Adrenal gland (tissue), 12 donors: ENCODE measurements around the gene ACOT12. TPM values are rescaled to one million over a fixed set of nuclear protein-coding genes. Genes with fewer than 3 reads are reported as not detected.

Source experiments
- DNase-seq, 7 donors: peaks; one replicate each; pipeline ENCODE4 v3.0.0-alpha.2; 2019 to 2020
- H3K27ac ChIP-seq, 5 donors: fragments of 200-600 bp; sonication (generic) in 4 of 5; 1 replicate in 3 of 5; 2 replicates in 2 of 5; pipeline versions ENCODE4 v1.5.1 to v1.8.0; 2016 to 2020; ENCODE audit warnings: mild to moderate bottlenecking in 1 of 5
- H3K27me3 ChIP-seq: fragments of 200-600 bp; 2 replicates; pipeline ENCODE4 v1.8.0; 2021
- H3K36me3 ChIP-seq, 2 donors: fragments of 200-600 bp; replicated peaks in 1 of 2; 1 replicate in 1 of 2; 2 replicates in 1 of 2; pipeline versions ENCODE4 v1.5.1 to v1.8.0; 2018 to 2022
- H3K4me1 ChIP-seq, 2 donors: fragments of 200-600 bp; replicated peaks in 1 of 2; 1 replicate in 1 of 2; 2 replicates in 1 of 2; pipeline versions ENCODE4 v1.5.1 to v1.8.0; 2018 to 2021
- H3K4me3 ChIP-seq, 4 donors: fragments of 200-600 bp; sonication (generic) in 3 of 4; one replicate each; pipeline ENCODE4 v1.5.1; 2016 to 2018
- H3K9me3 ChIP-seq, 3 donors: fragments of 200-600 bp; sonication (generic) in 1 of 3; replicated peaks in 1 of 3; 1 replicate in 2 of 3; 2 replicates in 1 of 3; pipeline versions ENCODE4 v1.5.1 to v1.8.0; 2016 to 2021
- CTCF ChIP-seq, 6 experiments: fragments of 450-650 bp in 4 of 6; fragments of 200-600 bp in 2 of 6; sonication (generic) in 1 of 6; IDR thresholded peaks; 1 replicate in 5 of 6; 2 replicates in 1 of 6; pipeline versions ENCODE4 v1.5.1 to v1.8.0; 2016 to 2021; ENCODE audit warnings: antibody characterized with exemption in 6 of 6, mild to moderate bottlenecking in 2 of 6, moderate library complexity in 1 of 6
- POLR2A ChIP-seq, 2 donors: fragments of 450-650 bp; IDR thresholded peaks; one replicate each; pipeline ENCODE4 v1.6.1; 2017; ENCODE audit warnings: antibody characterized with exemption in 2 of 2, mild to moderate bottlenecking in 2 of 2, moderate library complexity in 1 of 2
- WGBS, 4 donors: extraction: QIAGEN DNeasy Blood & Tissue Kit in 2 of 4; methylation state at CpG; one replicate each; pipeline versions ENCODE4 v1.1.5 to v1.1.7; 2013 to 2017; 5-methylcytosine and 5-hydroxymethylcytosine counted together
- intact Hi-C, 2 donors: fragments of 100-400 bp; cut with DNase I; formaldehyde crosslinking; loops; one replicate each; pipeline versions ENCODE4 v1.14.1 to v1.15.0; 2022 to 2023
- polyA plus RNA-seq, 3 donors: library from polyadenylated mRNA; stranded (reverse); fragments of 200-250 nt in 2 of 3; fragments of 350-450 nt in 1 of 3; fragmentation: Illumina TruSeq in 1 of 3; extraction: RNeasy Lipid Tissue Mini Kit (QIAGEN cat#74804) in 1 of 3; gene quantifications; one replicate each; pipeline ENCODE4 v1.2.3, GENCODE V29; 2013 to 2014
- total RNA-seq, 9 donors: library from RNA; depleted of rRNA in 4 of 9; stranded (reverse); fragments of >200 nt in 4 of 9; fragments of 120-200 nt in 1 of 9; fragmentation: NEBNext Ultra II Directional in 1 of 9; extraction: Animal tissue kit (Norgen Biotek cat#: 25700) in 1 of 9; gene quantifications; one replicate each; pipeline versions ENCODE4 v1.1.0 to v1.2.4, GENCODE V29; 2013 to 2023
- donor health status: healthy with polysubstance abuse.
- donor health status: Bipolar disorder and iron deficiency.
- donor health status: DM: yes; HTN: yes; CAD: no.
- donor health status: DM: no; HTN: no; CAD: no.
- donor health status: DM: no; HTN: no; CAD: no.
- donor health status: DM: yes; HTN: yes; CAD: no.

The ACOT12 gene
- total and polyA plus RNA-seq, 12 donors, result not detected

- intact Hi-C loops, result no loop called here
- Histone ChIP-seq H3K9me3 (no peaks in the 10 kb centered on the region), H3K27me3 (no peaks in the 10 kb centered on the region), H3K4me3 (no peak overlapping the region), H3K36me3 (peaks cover 0 to 25% of the 10 kb centered on the region in 2 donors), H3K27ac (no peak overlapping the region), H3K4me1 (no peaks in the 10 kb centered on the region)
- no peak for DNase-seq
- TF ChIP-seq CTCF (IDR thresholded peaks at IDR 0.05) (no peak), POLR2A (IDR thresholded peaks at IDR 0.05) (no peak)
- 90 to 100% (median 95%) methylated on average over 3 of the region's 3 CpGs for WGBS, 4 donors
These were observed 80.2 kb downstream of the ACOT12 start for GRCh38 chr5:81313686-81314085.

GRCh38 chr5:81313278-81313677 lies 80.7 kb downstream of the ACOT12 start:
- DNase-seq, result no peak
- H3K4me1 ChIP-seq, result no peaks in the 10 kb centered on the region
- peaks cover 0 to 25% of the 10 kb centered on the region in 2 donors for H3K36me3 ChIP-seq
- H3K4me3 ChIP-seq, result no peak overlapping the region
- intact Hi-C loops, result no loop called here
- no peaks in the 10 kb centered on the region for H3K9me3 ChIP-seq
- TF ChIP-seq POLR2A (IDR thresholded peaks at IDR 0.05) (no peak), CTCF (IDR thresholded peaks at IDR 0.05) (no peak)
- H3K27me3 ChIP-seq, result no peaks in the 10 kb centered on the region
- H3K27ac ChIP-seq, result no peak overlapping the region

- Histone ChIP-seq H3K27me3 (no peaks in the 10 kb centered on the region), H3K36me3 (peaks cover 0 to 25% of the 10 kb centered on the region in 2 donors), H3K4me3 (no peak overlapping the region), H3K27ac (no peak overlapping the region), H3K9me3 (no peaks in the 10 kb centered on the region), H3K4me1 (no peaks in the 10 kb centered on the region)
- intact Hi-C loops, result no loop called here
- TF ChIP-seq POLR2A (IDR thresholded peaks at IDR 0.05) (no peak), CTCF (IDR thresholded peaks at IDR 0.05) (no peak)
- DNase-seq, result no peak
- WGBS, 4 donors, result 62 to 75% (median 70%) methylated on average over 1 of the region's 1 CpG
These were observed 83.4 kb downstream of the ACOT12 start for GRCh38 chr5:81310402-81311063.

- WGBS, 4 donors, result 92 to 96% (median 94%) methylated on average over 2 of the region's 2 CpGs
- Histone ChIP-seq H3K27ac (no peak overlapping the region), H3K27me3 (no peaks in the 10 kb centered on the region), H3K4me3 (no peak overlapping the region), H3K9me3 (no peaks in the 10 kb centered on the region), H3K36me3 (peaks cover 0 to 32% of the 10 kb centered on the region in 2 donors), H3K4me1 (peaks cover 0 to 3% of the 10 kb centered on the region in 2 donors)
- TF ChIP-seq POLR2A (IDR thresholded peaks at IDR 0.05) (no peak), CTCF (IDR thresholded peaks at IDR 0.05) (no peak)
- intact Hi-C loops, result no loop called here
- DNase-seq, result no peak
These were observed 85.1 kb downstream of the ACOT12 start for GRCh38 chr5:81308836-81309235.
